Measurements from ENCODE around the gene C6orf89. TPM values are rescaled to one million over a fixed set of nuclear protein-coding genes. Genes with fewer than 3 reads are reported as not detected.

C6orf89 gene
- total RNA-seq, 1 donor from 2014 or later: 32.3 TPM

GRCh38 chr6:36844232-36845170 lies 41.3 kb upstream of the C6orf89 start:
- H3K4me3 Mint-ChIP-seq: no peak overlapping the region
- no peaks in the 10 kb centered on the region for H3K9me3 Mint-ChIP-seq
- peaks cover 20% of the 10 kb centered on the region for H3K27me3 Mint-ChIP-seq (ENCODE audit: low read depth)
- TF ChIP-seq CTCF (conservative IDR thresholded peaks at IDR 0.05): no peak
- peaks cover 34% of the 10 kb centered on the region for H3K4me1 Mint-ChIP-seq
- DNase-seq (ENCODE audit: low read depth, low spot score): no peak
- H3K27ac Mint-ChIP-seq (ENCODE audit: unreplicated experiment): no peak overlapping the region
- no peaks in the 10 kb centered on the region for H3K36me3 Mint-ChIP-seq (ENCODE audit: low read depth)

GRCh38 chr6:36845233-36845632 lies 40.5 kb upstream of the C6orf89 start:
- peaks cover 42% of the 10 kb centered on the region for H3K4me1 Mint-ChIP-seq
- H3K36me3 Mint-ChIP-seq (ENCODE audit: low read depth): no peaks in the 10 kb centered on the region
- TF ChIP-seq CTCF (conservative IDR thresholded peaks at IDR 0.05): no peak
- H3K27me3 Mint-ChIP-seq (ENCODE audit: low read depth): peaks cover 15% of the 10 kb centered on the region
- peak overlapping the region; percentile 13 for H3K4me3 Mint-ChIP-seq
- H3K27ac Mint-ChIP-seq (ENCODE audit: unreplicated experiment): no peak overlapping the region
- no peaks in the 10 kb centered on the region for H3K9me3 Mint-ChIP-seq
- no peak for DNase-seq (ENCODE audit: low read depth, low spot score)

- H3K9me3 Mint-ChIP-seq: no peaks in the 10 kb centered on the region
- peaks cover 4% of the 10 kb centered on the region for H3K36me3 Mint-ChIP-seq (ENCODE audit: low read depth)
- TF ChIP-seq CTCF (conservative IDR thresholded peaks at IDR 0.05): no peak
- peaks cover 44% of the 10 kb centered on the region for H3K4me1 Mint-ChIP-seq
- peak overlapping the region; percentile 6 for H3K4me3 Mint-ChIP-seq
- peaks cover 5% of the 10 kb centered on the region for H3K27me3 Mint-ChIP-seq (ENCODE audit: low read depth)
- DNase-seq (ENCODE audit: low read depth, low spot score): no peak
- H3K27ac Mint-ChIP-seq (ENCODE audit: unreplicated experiment): no peak overlapping the region
These were observed 38.6 kb upstream of the C6orf89 start for GRCh38 chr6:36847152-36847551.

GRCh38 chr6:36847991-36848390 lies 37.8 kb upstream of the C6orf89 start:
- Mint-ChIP-seq H3K27ac (ENCODE audit: unreplicated experiment) (no peak overlapping the region), H3K4me1 (peaks cover 41% of the 10 kb centered on the region), H3K9me3 (no peaks in the 10 kb centered on the region), H3K36me3 (ENCODE audit: low read depth) (peaks cover 4% of the 10 kb centered on the region), H3K4me3 (peak overlapping the region; percentile 36), H3K27me3 (ENCODE audit: low read depth) (peaks cover 3% of the 10 kb centered on the region)
- no peak for DNase-seq (ENCODE audit: low read depth, low spot score)
- TF ChIP-seq CTCF (conservative IDR thresholded peaks at IDR 0.05): no peak

GRCh38 chr6:36848658-36849441 lies 36.9 kb upstream of the C6orf89 start:
- Mint-ChIP-seq H3K27ac (ENCODE audit: unreplicated experiment) (no peak overlapping the region), H3K27me3 (ENCODE audit: low read depth) (no peaks in the 10 kb centered on the region), H3K9me3 (no peaks in the 10 kb centered on the region), H3K4me3 (peak overlapping the region; percentile 56), H3K36me3 (ENCODE audit: low read depth) (peaks cover 4% of the 10 kb centered on the region), H3K4me1 (peaks cover 40% of the 10 kb centered on the region)
- DNase-seq (ENCODE audit: low read depth, low spot score): peak; percentile 52
- no peak for TF ChIP-seq CTCF (conservative IDR thresholded peaks at IDR 0.05)
